Hepatocyte (in vitro differentiated cells): ENCODE measurements around the gene USP32. TPM values are rescaled to one million over a fixed set of nuclear protein-coding genes. Genes with fewer than 3 reads are reported as not detected.
A peak's percentile ranks its signal among the peaks of the same experiment; 100 is the strongest.

ENCODE experiments used
- DNase-seq: peaks from one replicate; pipeline ENCODE4 v3.0.0-alpha.2; 2016; ENCODE audit warnings: low spot score
- H2AFZ ChIP-seq: fragments of 200-600 bp; sonication (generic); 2 replicates; pipeline ENCODE4 v1.6.0; 2016; ENCODE audit warnings: antibody characterized with exemption, mild to moderate bottlenecking
- H3K27ac ChIP-seq: fragments of 200-600 bp; sonication (generic); 2 replicates; pipeline ENCODE4 v1.5.1; 2016; ENCODE audit warnings: mild to moderate bottlenecking
- H3K27me3 ChIP-seq: fragments of 200-600 bp; sonication (generic); 2 replicates; pipeline ENCODE4 v1.6.1; 2016
- H3K36me3 ChIP-seq: fragments of 200-600 bp; sonication (generic); replicated peaks from 2 replicates; pipeline ENCODE4 v1.5.1; 2016; ENCODE audit warnings: low read depth; ENCODE audit not compliant: insufficient read depth
- H3K4me1 ChIP-seq: fragments of 200-600 bp; sonication (generic); 2 replicates; pipeline ENCODE4 v1.5.1; 2016; ENCODE audit warnings: mild to moderate bottlenecking, moderate library complexity; ENCODE audit not compliant: insufficient read depth
- H3K4me2 ChIP-seq: fragments of 200-600 bp; sonication (generic); 2 replicates; pipeline ENCODE4 v1.6.0; 2016
- H3K4me3 ChIP-seq: fragments of 200-600 bp; sonication (generic); 2 replicates; pipeline ENCODE4 v1.5.1; 2016; ENCODE audit warnings: mild to moderate bottlenecking
- H3K79me2 ChIP-seq: fragments of 200-600 bp; sonication (generic); 2 replicates; pipeline ENCODE4 v1.6.0; 2017; ENCODE audit warnings: mild to moderate bottlenecking
- H3K9me2 ChIP-seq: fragments of 200-600 bp; sonication (generic); replicated peaks from 2 replicates; pipeline ENCODE4 v1.6.0; 2017; ENCODE audit warnings: mild to moderate bottlenecking; ENCODE audit not compliant: insufficient read depth
- H3K9me3 ChIP-seq: fragments of 200-600 bp; sonication (generic); 2 replicates; pipeline ENCODE4 v1.5.1; 2016; ENCODE audit warnings: low read depth, mild to moderate bottlenecking
- H4K20me1 ChIP-seq: fragments of 200-600 bp; sonication (generic); 2 replicates; pipeline ENCODE4 v1.6.0; 2016; ENCODE audit warnings: mild to moderate bottlenecking; ENCODE audit not compliant: insufficient read depth, poor library complexity, severe bottlenecking
- CTCF ChIP-seq: fragments of 200-600 bp; sonication (generic); IDR thresholded peaks from 2 replicates; pipeline ENCODE4 v1.5.1; 2016; ENCODE audit warnings: antibody characterized with exemption, mild to moderate bottlenecking; ENCODE audit not compliant: poor library complexity
- EZH2 ChIP-seq: fragments of 200-600 bp; sonication (generic); IDR thresholded peaks from 2 replicates; pipeline ENCODE4 v1.6.1; 2016; ENCODE audit warnings: antibody characterized with exemption, mild to moderate bottlenecking, borderline replicate concordance
- EZH2phosphoT487 ChIP-seq: fragments of 200-600 bp; sonication (generic); IDR thresholded peaks from one replicate; pipeline ENCODE4 v1.6.1; 2018; ENCODE audit warnings: antibody characterized with exemption, mild to moderate bottlenecking, low read depth, moderate library complexity; ENCODE audit not compliant: unreplicated experiment, severe bottlenecking
- WGBS: methylation state at CpG from one replicate; pipeline ENCODE4 v1.1.6; 2016; ENCODE audit warnings: low lambda C conversion rate; ENCODE audit errors: missing lambda C conversion rate; 5-methylcytosine and 5-hydroxymethylcytosine counted together
- polyA plus RNA-seq: library from polyadenylated mRNA; unstranded; fragments of >200 nt; fragmentation: Nextera tagmentation; extraction: Ambion mirVana; gene quantifications from 2 replicates; pipeline ENCODE4 v1.2.1, GENCODE V29; 2016
- total RNA-seq: library from RNA; depleted of rRNA; stranded (reverse); fragments of >200 nt; gene quantifications from 2 replicates; pipeline ENCODE4 v1.2.3, GENCODE V29; 2014

Gene USP32
- total and polyA plus RNA-seq, 2 experiments from 2014 or later, result 15.3 to 37.0 TPM

- Histone ChIP-seq H3K27me3 (no peaks in the 10 kb centered on the region), H3K79me2 (peaks cover 85% of the 10 kb centered on the region), H2AFZ (no peak overlapping the region), H4K20me1 (peaks cover 3% of the 10 kb centered on the region), H3K4me1 (no peaks in the 10 kb centered on the region), H3K36me3 (no peaks in the 10 kb centered on the region), H3K4me2 (no peak overlapping the region), H3K4me3 (no peak overlapping the region), H3K9me2 (no peaks in the 10 kb centered on the region), H3K27ac (peak overlapping the region; percentile 41), H3K9me3 (no peaks in the 10 kb centered on the region)
- WGBS, result 100% methylated on average over 2 of the region's 2 CpGs
- no peak for DNase-seq
- TF ChIP-seq CTCF (no peak), EZH2 (no peak)
Observed at GRCh38 chr17:60311936-60312335, 80.0 kb downstream of the USP32 start.

- no peaks in the 10 kb centered on the region for H3K9me2 ChIP-seq
- H3K4me3 ChIP-seq, result no peak overlapping the region
- H2AFZ ChIP-seq, result no peak overlapping the region
- no peak for DNase-seq
- peak overlapping the region; percentile 41 for H3K27ac ChIP-seq
- TF ChIP-seq CTCF, result no peak
- TF ChIP-seq EZH2phosphoT487, result no peak
- TF ChIP-seq EZH2, result no peak
- peaks cover 3% of the 10 kb centered on the region for H4K20me1 ChIP-seq
- H3K27me3 ChIP-seq, result no peaks in the 10 kb centered on the region
- H3K4me2 ChIP-seq, result no peak overlapping the region
- H3K9me3 ChIP-seq, result no peaks in the 10 kb centered on the region
- WGBS, result 98% methylated on average over 2 of the region's 2 CpGs
- no peaks in the 10 kb centered on the region for H3K4me1 ChIP-seq
- peaks cover 85% of the 10 kb centered on the region for H3K79me2 ChIP-seq
- H3K36me3 ChIP-seq, result no peaks in the 10 kb centered on the region
Observed at GRCh38 chr17:60311186-60311585, 80.7 kb downstream of the USP32 start.

GRCh38 chr17:60305141-60305540, 86.8 kb downstream of the USP32 start:
- WGBS, result 71% methylated on average over 4 of the region's 4 CpGs
- H3K27me3 ChIP-seq, result no peaks in the 10 kb centered on the region
- TF ChIP-seq CTCF, result no peak
- no peak for TF ChIP-seq EZH2phosphoT487
- TF ChIP-seq EZH2, result no peak
- H3K36me3 ChIP-seq, result no peaks in the 10 kb centered on the region
- H3K4me3 ChIP-seq, result no peak overlapping the region
- H3K79me2 ChIP-seq, result peaks cover 76% of the 10 kb centered on the region
- no peak overlapping the region for H3K27ac ChIP-seq
- H4K20me1 ChIP-seq, result peaks cover 3% of the 10 kb centered on the region
- no peaks in the 10 kb centered on the region for H3K9me3 ChIP-seq
- H3K4me2 ChIP-seq, result no peak overlapping the region
- H2AFZ ChIP-seq, result no peak overlapping the region
- H3K4me1 ChIP-seq, result no peaks in the 10 kb centered on the region
- H3K9me2 ChIP-seq, result no peaks in the 10 kb centered on the region
- DNase-seq, result peak; percentile 16

- Histone ChIP-seq H3K36me3 (no peaks in the 10 kb centered on the region), H3K79me2 (peaks cover 69% of the 10 kb centered on the region), H2AFZ (no peak overlapping the region), H3K9me3 (no peaks in the 10 kb centered on the region), H4K20me1 (peaks cover 3% of the 10 kb centered on the region), H3K4me1 (no peaks in the 10 kb centered on the region), H3K4me3 (no peak overlapping the region), H3K27ac (no peak overlapping the region), H3K4me2 (no peak overlapping the region), H3K9me2 (no peaks in the 10 kb centered on the region), H3K27me3 (no peaks in the 10 kb centered on the region)
- TF ChIP-seq CTCF, result no peak
- TF ChIP-seq EZH2phosphoT487, result no peak
- TF ChIP-seq EZH2, result no peak
- DNase-seq, result no peak
- WGBS, result 94% methylated on average over 2 of the region's 2 CpGs
Observed at GRCh38 chr17:60304502-60304901, 87.4 kb downstream of the USP32 start.
